ENCODE results near the gene CDR2L. TPM values are rescaled to one million over a fixed set of nuclear protein-coding genes. Genes with fewer than 3 reads are reported as not detected.
"Not testable (repeated sequence)": the region's sequence is repeated elsewhere in the genome, so short reads cannot be mapped to it uniquely, and the experiment has no call there.

The CDR2L gene
- total and polyA plus RNA-seq, 3 experiments from 2014 or later: 0.06 to 1.7 (median 1.5) TPM

DNA sequence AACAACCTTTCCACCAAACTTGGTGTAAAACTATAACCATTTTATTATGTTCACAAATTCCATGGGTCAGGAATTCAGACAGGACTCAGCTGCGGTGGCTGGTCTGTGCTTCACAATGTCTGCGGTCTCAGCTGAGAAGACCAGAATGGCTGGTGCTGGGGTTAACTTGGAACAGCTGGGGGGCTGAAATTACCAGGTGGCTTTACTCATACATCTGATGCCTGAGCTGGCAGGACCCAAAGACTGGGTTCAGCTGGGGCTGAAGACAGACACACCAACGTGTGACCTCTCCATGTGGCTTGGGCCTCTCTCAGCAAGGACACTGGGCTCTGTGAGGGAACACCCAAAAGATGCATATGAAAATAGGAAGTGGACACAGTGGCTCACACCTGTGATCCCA, 9.2 kb upstream of the CDR2L start:
- no peak overlapping the region for H3K27ac Mint-ChIP-seq
- H3K36me3 ChIP-seq (ENCODE audit: insufficient read depth, low read length): no peaks in the 10 kb centered on the region
- no peak for DNase-seq
- POLR2A ChIA-PET: interaction anchor here (0.6 kb wide), 1 partner anchor 312 kb away, joined by 3 read pairs; no protein-coding TSS in a partner anchor
- CTCF ChIA-PET: interaction anchor here (3.7 kb wide), 1 partner anchor 17 kb away, joined by 12 read pairs; no protein-coding TSS in a partner anchor
- H3K27me3 ChIP-seq (ENCODE audit: insufficient read depth, low read length, poor library complexity, severe bottlenecking): peaks cover 6% of the 10 kb centered on the region
- no peaks in the 10 kb centered on the region for H3K9me3 Mint-ChIP-seq
- no peak overlapping the region for H3K4me3 Mint-ChIP-seq
- H3K27ac ChIP-seq (ENCODE audit: low read depth, low read length): no peak overlapping the region
- H3K9me3 ChIP-seq (ENCODE audit: low read length): no peaks in the 10 kb centered on the region
- peaks cover 16% of the 10 kb centered on the region for H3K4me1 ChIP-seq (ENCODE audit: insufficient read depth, low read length)
- H3K27me3 Mint-ChIP-seq: peaks cover 7 to 18% of the 10 kb centered on the region in 2 donors
- H3K36me3 Mint-ChIP-seq: no peaks in the 10 kb centered on the region
- no peak overlapping the region for H3K4me3 ChIP-seq (ENCODE audit: low read length)
- peaks cover 12 to 19% (median 14%) of the 10 kb centered on the region in 3 donors for H3K4me1 Mint-ChIP-seq

- Mint-ChIP-seq H3K4me1 (peaks cover 12 to 18% (median 14%) of the 10 kb centered on the region in 3 donors), H3K27me3 (peaks cover 5 to 14% of the 10 kb centered on the region in 2 donors), H3K27ac (peak overlapping the region in 2 of 8 donors; percentile 29 to 82), H3K36me3 (no peaks in the 10 kb centered on the region), H3K4me3 (peak overlapping the region in 3 of 7 donors; percentile 19 to 51 (median 29)), H3K9me3 (no peaks in the 10 kb centered on the region)
- H3K4me1 ChIP-seq (ENCODE audit: insufficient read depth, low read length): peaks cover 14% of the 10 kb centered on the region
- no peak overlapping the region for H3K4me3 ChIP-seq (ENCODE audit: low read length)
- H3K27me3 ChIP-seq (ENCODE audit: insufficient read depth, low read length, poor library complexity, severe bottlenecking): peaks cover 3% of the 10 kb centered on the region
- no peaks in the 10 kb centered on the region for H3K36me3 ChIP-seq (ENCODE audit: insufficient read depth, low read length)
- no peak overlapping the region for H3K27ac ChIP-seq (ENCODE audit: low read depth, low read length)
- ChIA-PET CTCF (interaction anchor here (0.9 to 3.7 kb wide), 3 partner anchors 19 to 127 kb away, joined by 3 to 12 read pairs (median 4); no protein-coding TSS in a partner anchor), POLR2A (interaction anchor here (0.6 kb wide), 1 partner anchor 314 kb away, joined by 4 read pairs; no protein-coding TSS in a partner anchor)
- H3K9me3 ChIP-seq (ENCODE audit: low read length): no peaks in the 10 kb centered on the region
- DNase-seq: no peak
Observed at GRCh38 chr17:74979408-74980146, 7.9 kb upstream of the CDR2L start.

DNA sequence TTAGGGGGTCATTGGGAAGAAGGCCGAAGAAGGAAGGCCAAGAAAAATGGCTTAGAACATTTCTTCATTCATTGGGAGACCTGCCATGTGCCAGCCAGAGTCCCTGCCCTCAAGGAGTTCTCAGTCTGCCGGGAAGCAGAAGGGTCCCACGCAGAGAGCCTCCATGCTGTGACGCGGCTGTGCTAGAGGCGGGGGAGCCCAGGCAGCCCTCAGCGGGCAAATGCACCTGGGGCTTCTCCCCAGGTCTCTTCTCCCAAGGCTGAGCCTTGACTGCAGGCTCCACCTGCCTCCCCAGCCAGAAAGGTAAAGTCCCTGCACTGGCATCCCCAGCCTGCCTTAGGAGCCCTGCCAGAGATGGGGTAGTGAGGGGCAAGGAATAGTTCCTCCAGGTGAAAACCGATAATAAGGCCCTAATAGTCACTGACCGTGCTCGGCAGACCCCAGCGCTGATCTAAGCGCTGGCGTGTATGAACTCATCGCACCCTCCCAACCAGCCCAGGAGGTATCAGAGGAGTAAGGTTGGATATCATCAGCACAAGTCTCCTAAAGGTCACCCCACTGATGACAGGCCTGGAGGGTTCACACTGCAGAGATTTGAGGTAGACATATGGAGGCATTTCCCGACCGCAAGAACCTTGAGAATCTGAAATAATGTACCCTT, 6.0 kb upstream of the CDR2L start:
- DNase-seq: no peak
- peaks cover 3 to 4% of the 10 kb centered on the region in 2 donors for H3K27me3 Mint-ChIP-seq
- POLR2A ChIA-PET: no interaction called here

GRCh38 chr17:74981979-74982662, 5.3 kb upstream of the CDR2L start:
- H3K36me3 ChIP-seq (ENCODE audit: insufficient read depth, low read length): no peaks in the 10 kb centered on the region
- peak overlapping the region; percentile 78 to 92 (median 91) for H3K4me3 Mint-ChIP-seq
- peak overlapping the region; percentile 80 to 96 (median 93) for H3K27ac Mint-ChIP-seq
- H3K36me3 Mint-ChIP-seq: no peaks in the 10 kb centered on the region
- H3K4me3 ChIP-seq (ENCODE audit: low read length): peak overlapping the region; percentile 66
- CTCF ChIA-PET: interaction anchor here (1.8 to 1.9 kb wide), 3 partner anchors 20 to 54 kb away, joined by 5 to 8 read pairs (median 5); partner anchors contain the start of gene MRPL58
- peak overlapping the region; percentile 57 for H3K27ac ChIP-seq (ENCODE audit: low read depth, low read length)
- H3K4me1 ChIP-seq (ENCODE audit: insufficient read depth, low read length): peaks cover 18% of the 10 kb centered on the region
- DNase-seq: peak; percentile 75 to 87 (median 85)
- POLR2A ChIA-PET: interaction anchor here (0.5 kb wide), 1 partner anchor 198 kb away, joined by 3 read pairs; no protein-coding TSS in a partner anchor
- no peaks in the 10 kb centered on the region for H3K9me3 Mint-ChIP-seq
- H3K9me3 ChIP-seq (ENCODE audit: low read length): no peaks in the 10 kb centered on the region
- H3K27me3 ChIP-seq (ENCODE audit: insufficient read depth, low read length, poor library complexity, severe bottlenecking): peaks cover 3% of the 10 kb centered on the region
- H3K4me1 Mint-ChIP-seq: peaks cover 15 to 25% (median 20%) of the 10 kb centered on the region in 3 donors
- H3K27me3 Mint-ChIP-seq: peaks cover 1 to 4% of the 10 kb centered on the region in 2 donors

More for the DNA sequence above, 6.0 kb upstream of the CDR2L start:
- H3K4me3 Mint-ChIP-seq: peak overlapping the region; percentile 78 to 92 (median 91)
- Histone ChIP-seq H3K4me3 (ENCODE audit: low read length) (peak overlapping the region; percentile 66), H3K27ac (ENCODE audit: low read depth, low read length) (peak overlapping the region; percentile 57), H3K9me3 (ENCODE audit: low read length) (no peaks in the 10 kb centered on the region), H3K27me3 (ENCODE audit: insufficient read depth, low read length, poor library complexity, severe bottlenecking) (peaks cover 3% of the 10 kb centered on the region), H3K4me1 (ENCODE audit: insufficient read depth, low read length) (peaks cover 14% of the 10 kb centered on the region), H3K36me3 (ENCODE audit: insufficient read depth, low read length) (no peaks in the 10 kb centered on the region)
- no peaks in the 10 kb centered on the region for H3K9me3 Mint-ChIP-seq
- H3K27ac Mint-ChIP-seq: peak overlapping the region; percentile 43 to 96 (median 88)
- no peaks in the 10 kb centered on the region for H3K36me3 Mint-ChIP-seq
- peaks cover 13 to 18% (median 14%) of the 10 kb centered on the region in 3 donors for H3K4me1 Mint-ChIP-seq
- CTCF ChIA-PET: interaction anchor here (1.6 to 3.7 kb wide), 2 partner anchors 21 to 25 kb away, joined by 4 to 12 read pairs; no protein-coding TSS in a partner anchor

GRCh38 chr17:74982663-74983313, 4.6 kb upstream of the CDR2L start:
- not testable (repeated sequence) for H3K27me3 Mint-ChIP-seq

DNA sequence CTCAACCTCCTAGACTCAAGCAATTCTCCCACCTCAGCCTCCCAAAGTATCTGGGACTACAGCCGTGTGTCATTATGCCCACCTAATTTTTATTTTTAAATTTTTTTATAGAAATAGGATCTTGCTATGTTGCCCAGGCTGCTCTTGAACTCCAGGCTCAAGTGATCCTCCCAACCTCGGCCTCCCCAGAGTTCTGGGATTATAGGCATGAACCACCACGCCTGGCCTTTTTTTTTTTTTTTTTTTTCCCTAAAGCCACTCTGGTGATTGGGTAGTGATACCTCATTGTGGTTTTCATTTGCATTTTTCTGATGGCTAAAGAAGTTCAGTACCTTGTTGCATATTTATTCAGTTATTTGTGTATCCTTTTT, 1.2 kb upstream of the CDR2L start:
- Mint-ChIP-seq H3K27me3 (peaks cover 2 to 3% of the 10 kb centered on the region in 2 donors), H3K4me1 (peaks cover 12 to 29% (median 20%) of the 10 kb centered on the region in 3 donors), H3K36me3 (peaks cover 0 to 1% (median 0%) of the 10 kb centered on the region in 3 donors), H3K9me3 (no peaks in the 10 kb centered on the region), H3K27ac (no peak overlapping the region), H3K4me3 (peak overlapping the region in 1 of 7 donors; percentile 90)
- no peaks in the 10 kb centered on the region for H3K36me3 ChIP-seq (ENCODE audit: insufficient read depth, low read length)
- ChIA-PET POLR2A (no interaction called here), CTCF (interaction anchor here (2.4 kb wide), 1 partner anchor 26 kb away, joined by 9 read pairs; the partner anchor contains the start of gene MRPL58)
- no peaks in the 10 kb centered on the region for H3K27me3 ChIP-seq (ENCODE audit: insufficient read depth, low read length, poor library complexity, severe bottlenecking)
- no peak for DNase-seq
- no peak overlapping the region for H3K4me3 ChIP-seq (ENCODE audit: low read length)
- H3K4me1 ChIP-seq (ENCODE audit: insufficient read depth, low read length): peaks cover 12% of the 10 kb centered on the region
- H3K27ac ChIP-seq (ENCODE audit: low read depth, low read length): no peak overlapping the region
- no peaks in the 10 kb centered on the region for H3K9me3 ChIP-seq (ENCODE audit: low read length)

More at GRCh38 chr17:74982663-74983313, 4.6 kb upstream of the CDR2L start:
- H3K9me3 ChIP-seq (ENCODE audit: low read length); H3K36me3 ChIP-seq (ENCODE audit: insufficient read depth, low read length); H3K9me3 Mint-ChIP-seq; H3K27me3 ChIP-seq (ENCODE audit: insufficient read depth, low read length, poor library complexity, severe bottlenecking); H3K36me3 Mint-ChIP-seq; DNase-seq: not testable (repeated sequence)
- CTCF ChIA-PET: interaction anchor here (1.8 to 1.9 kb wide), 3 partner anchors 21 to 53 kb away, joined by 5 to 8 read pairs (median 5); partner anchors contain the start of gene MRPL58
- H3K4me3 Mint-ChIP-seq: peak overlapping the region; percentile 73 to 92 (median 91)
- peaks cover 18 to 28% (median 23%) of the 10 kb centered on the region in 3 donors for H3K4me1 Mint-ChIP-seq
- POLR2A ChIA-PET: interaction anchor here (0.5 kb wide), 1 partner anchor 197 kb away, joined by 3 read pairs; no protein-coding TSS in a partner anchor
- Histone ChIP-seq H3K4me3 (ENCODE audit: low read length) (peak overlapping the region; percentile 66), H3K27ac (ENCODE audit: low read depth, low read length) (peak overlapping the region; percentile 57), H3K4me1 (ENCODE audit: insufficient read depth, low read length) (peaks cover 19% of the 10 kb centered on the region)
- H3K27ac Mint-ChIP-seq: peak overlapping the region; percentile 70 to 93 (median 87)

Measured in CD8-positive, alpha-beta memory T cell (primary cell).